HepG2 (cell line): ENCODE measurements around the gene JAK1. TPM values are rescaled to one million over a fixed set of nuclear protein-coding genes. Genes with fewer than 3 reads are reported as not detected.

Source experiments
- CBFB ChIP-seq: sonication (generic); formaldehyde crosslinking; IDR thresholded peaks from 2 replicates; pipeline ENCODE4 v1.4.0; 2020; ENCODE audit warnings: missing genetic modification reagents
- CCAR2 ChIP-seq: fragments of 200-400 bp; formaldehyde crosslinking; optimal IDR thresholded peaks from 2 replicates; pipeline ENCODE3; 2018; ENCODE audit warnings: low read depth, mild to moderate bottlenecking, low read length, moderate library complexity
- DNMT3B ChIP-seq: conservative IDR thresholded peaks from 2 replicates; pipeline ENCODE4 v1.6.1; 2016; ENCODE audit warnings: missing biosample characterization, control low read depth
- HMG20B ChIP-seq: conservative IDR thresholded peaks from 2 replicates; pipeline ENCODE4 v1.6.1; 2016; ENCODE audit warnings: missing genetic modification reagents, missing compliant biosample characterization
- JUN ChIP-seq: sonication (generic); formaldehyde crosslinking; IDR thresholded peaks from 2 replicates; pipeline ENCODE4 v1.4.0; 2020; ENCODE audit warnings: mild to moderate bottlenecking, missing genetic modification reagents
- SMC3 ChIP-seq: IDR thresholded peaks from 2 replicates; pipeline ENCODE4 v1.6.1; 2011; ENCODE audit warnings: low read length, improper control_type of control experiment
- SRY ChIP-seq: sonication (generic); formaldehyde crosslinking; IDR thresholded peaks from 2 replicates; pipeline ENCODE4 v1.8.0; 2022; ENCODE audit warnings: mild to moderate bottlenecking, missing genetic modification reagents
- TP53 ChIP-seq: sonication (generic); formaldehyde crosslinking; conservative IDR thresholded peaks from 2 replicates; pipeline ENCODE4 v1.4.0; 2020; ENCODE audit warnings: missing genetic modification reagents
- ZBTB42 ChIP-seq: sonication (generic); formaldehyde crosslinking; IDR thresholded peaks from 2 replicates; pipeline ENCODE4 v1.5.0; 2020; ENCODE audit warnings: mild to moderate bottlenecking, missing genetic modification reagents
- ZBTB8A ChIP-seq: sonication (generic); formaldehyde crosslinking; IDR thresholded peaks from 2 replicates; pipeline ENCODE4 v1.4.0; 2020; ENCODE audit warnings: mild to moderate bottlenecking, low read depth, missing genetic modification reagents, borderline replicate concordance
- ZNF10 ChIP-seq: sonication (generic); formaldehyde crosslinking; IDR thresholded peaks from 2 replicates; pipeline ENCODE4 v1.4.0; 2020; ENCODE audit warnings: mild to moderate bottlenecking, low read depth, missing genetic modification reagents, borderline replicate concordance
- ZNF121 ChIP-seq: sonication (generic); formaldehyde crosslinking; IDR thresholded peaks from 2 replicates; pipeline ENCODE4 v1.5.0; 2020; ENCODE audit warnings: mild to moderate bottlenecking, missing genetic modification reagents
- ZNF282 ChIP-seq: fragments of 450-650 bp; IDR thresholded peaks from 2 replicates; pipeline ENCODE4 v1.6.1; 2018; ENCODE audit not compliant: partially characterized antibody
- polyA plus RNA-seq, 8 experiments: library from polyadenylated mRNA; depleted of rRNA in 3 of 8; stranded (reverse) in 7 of 8; unstranded in 1 of 8; fragments of >200 nt; fragmentation: Illumina TruSeq in 4 of 8; extraction: Trizol in 4 of 8; gene quantifications; 2 replicates each; pipeline versions ENCODE4 v1.2.1 to v1.2.3, GENCODE V29; 2011 to 2016; ENCODE audit warnings: low read depth in 4 of 8, missing spikeins in 1 of 8, mixed read lengths in 1 of 8; ENCODE audit not compliant: insufficient read depth in 1 of 8
- total RNA-seq, 5 experiments: library from RNA; depleted of rRNA; stranded (reverse); fragments of >200 nt; fragmentation: Illumina TruSeq; extraction: Trizol; gene quantifications; 2 replicates each; pipeline ENCODE4 v1.2.3, GENCODE V29; 2016; ENCODE audit warnings: low read depth in 1 of 5
- TF ChIP-seq, protein P1 (sequence below): sonication (generic); formaldehyde crosslinking; conservative IDR thresholded peaks from 2 replicates; pipeline ENCODE4 v1.8.0; 2022; ENCODE audit warnings: low read depth, missing genetic modification reagents
- TF ChIP-seq, protein P2 (sequence below), 2 experiments: fragments of 450-650 bp in 1 of 2; sonication (generic) in 1 of 2; formaldehyde crosslinking in 1 of 2; IDR thresholded peaks; 2 replicates each; pipeline versions ENCODE4 v1.6.1 to v1.8.0; 2016 to 2022; ENCODE audit warnings: antibody characterized with exemption in 1 of 2, mild to moderate bottlenecking in 1 of 2, missing genetic modification reagents in 1 of 2
- TF ChIP-seq, protein P3 (sequence below): sonication (generic); formaldehyde crosslinking; IDR thresholded peaks from 2 replicates; pipeline ENCODE4 v1.5.0; 2020; ENCODE audit warnings: missing genetic modification reagents

JAK1 gene
- total and polyA plus RNA-seq, 2 of the 13 experiments (the other 11 are each of a cell fraction or from before 2014, with no cell fraction given): 23.9 to 42.4 TPM

DNA sequence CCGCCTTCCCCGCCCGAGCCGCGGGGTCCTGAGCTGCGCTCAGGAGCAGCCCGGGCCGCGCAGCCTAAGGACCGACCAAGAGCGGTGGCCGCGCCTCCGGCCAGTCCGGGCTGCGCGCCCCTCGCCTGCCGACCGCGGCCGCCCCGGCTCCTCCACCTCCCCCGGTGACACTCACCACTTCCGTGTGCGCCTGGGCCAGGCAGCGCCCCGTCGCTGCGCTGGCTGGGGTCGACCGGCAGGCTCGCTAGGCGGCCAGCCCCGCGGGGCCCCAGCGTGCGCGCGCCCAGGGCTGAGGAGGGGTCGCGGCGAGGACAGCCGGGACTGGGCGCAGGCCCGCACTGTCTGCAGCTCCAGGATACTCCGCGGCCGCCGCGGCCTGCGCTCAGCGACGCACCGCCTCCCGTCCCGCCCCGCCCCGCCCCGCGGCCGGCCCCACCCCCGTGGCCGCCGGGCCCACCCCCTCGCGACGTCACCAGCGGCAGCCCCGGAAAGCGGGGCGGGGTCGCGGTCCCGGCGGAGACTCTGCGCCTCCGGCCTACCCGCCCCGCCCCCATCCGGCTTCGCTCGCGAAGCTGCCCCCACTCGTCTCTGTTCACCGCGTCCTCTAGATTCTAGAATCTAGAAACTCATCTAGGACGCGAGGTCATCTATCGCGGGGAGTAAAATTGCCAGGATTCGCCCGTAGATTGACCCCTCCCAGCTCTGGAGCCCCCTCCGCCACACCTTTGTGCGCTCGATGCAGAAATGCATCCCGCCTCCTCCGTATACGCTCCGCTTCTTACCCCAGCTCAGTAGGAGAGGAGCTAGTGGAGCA lies at the start of gene JAK1 (continued):
- TF ChIP-seq, protein P1, sequence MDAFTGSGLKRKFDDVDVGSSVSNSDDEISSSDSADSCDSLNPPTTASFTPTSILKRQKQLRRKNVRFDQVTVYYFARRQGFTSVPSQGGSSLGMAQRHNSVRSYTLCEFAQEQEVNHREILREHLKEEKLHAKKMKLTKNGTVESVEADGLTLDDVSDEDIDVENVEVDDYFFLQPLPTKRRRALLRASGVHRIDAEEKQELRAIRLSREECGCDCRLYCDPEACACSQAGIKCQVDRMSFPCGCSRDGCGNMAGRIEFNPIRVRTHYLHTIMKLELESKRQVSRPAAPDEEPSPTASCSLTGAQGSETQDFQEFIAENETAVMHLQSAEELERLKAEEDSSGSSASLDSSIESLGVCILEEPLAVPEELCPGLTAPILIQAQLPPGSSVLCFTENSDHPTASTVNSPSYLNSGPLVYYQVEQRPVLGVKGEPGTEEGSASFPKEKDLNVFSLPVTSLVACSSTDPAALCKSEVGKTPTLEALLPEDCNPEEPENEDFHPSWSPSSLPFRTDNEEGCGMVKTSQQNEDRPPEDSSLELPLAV (CRISPR knock-in tag): no peak
- TF ChIP-seq ZBTB42 (CRISPR knock-in tag) (0 out of 2 replicates have a peak, but pooled peaks have one; percentile 38), SMC3 (no peak), TP53 (CRISPR knock-in tag) (no peak), ZBTB8A (CRISPR knock-in tag) (no peak), ZNF121 (CRISPR knock-in tag) (no peak), HMG20B (CRISPR knock-in tag) (no peak), CBFB (CRISPR knock-in tag) (no peak), JUN (CRISPR knock-in tag) (no peak), ZNF282 (no peak), SRY (CRISPR knock-in tag) (peak; percentile 12; the same call in 1 of the 2 replicates), DNMT3B (CRISPR knock-in tag) (no peak), ZNF10 (no peak), CCAR2 (no peak)
- TF ChIP-seq, protein P2, sequence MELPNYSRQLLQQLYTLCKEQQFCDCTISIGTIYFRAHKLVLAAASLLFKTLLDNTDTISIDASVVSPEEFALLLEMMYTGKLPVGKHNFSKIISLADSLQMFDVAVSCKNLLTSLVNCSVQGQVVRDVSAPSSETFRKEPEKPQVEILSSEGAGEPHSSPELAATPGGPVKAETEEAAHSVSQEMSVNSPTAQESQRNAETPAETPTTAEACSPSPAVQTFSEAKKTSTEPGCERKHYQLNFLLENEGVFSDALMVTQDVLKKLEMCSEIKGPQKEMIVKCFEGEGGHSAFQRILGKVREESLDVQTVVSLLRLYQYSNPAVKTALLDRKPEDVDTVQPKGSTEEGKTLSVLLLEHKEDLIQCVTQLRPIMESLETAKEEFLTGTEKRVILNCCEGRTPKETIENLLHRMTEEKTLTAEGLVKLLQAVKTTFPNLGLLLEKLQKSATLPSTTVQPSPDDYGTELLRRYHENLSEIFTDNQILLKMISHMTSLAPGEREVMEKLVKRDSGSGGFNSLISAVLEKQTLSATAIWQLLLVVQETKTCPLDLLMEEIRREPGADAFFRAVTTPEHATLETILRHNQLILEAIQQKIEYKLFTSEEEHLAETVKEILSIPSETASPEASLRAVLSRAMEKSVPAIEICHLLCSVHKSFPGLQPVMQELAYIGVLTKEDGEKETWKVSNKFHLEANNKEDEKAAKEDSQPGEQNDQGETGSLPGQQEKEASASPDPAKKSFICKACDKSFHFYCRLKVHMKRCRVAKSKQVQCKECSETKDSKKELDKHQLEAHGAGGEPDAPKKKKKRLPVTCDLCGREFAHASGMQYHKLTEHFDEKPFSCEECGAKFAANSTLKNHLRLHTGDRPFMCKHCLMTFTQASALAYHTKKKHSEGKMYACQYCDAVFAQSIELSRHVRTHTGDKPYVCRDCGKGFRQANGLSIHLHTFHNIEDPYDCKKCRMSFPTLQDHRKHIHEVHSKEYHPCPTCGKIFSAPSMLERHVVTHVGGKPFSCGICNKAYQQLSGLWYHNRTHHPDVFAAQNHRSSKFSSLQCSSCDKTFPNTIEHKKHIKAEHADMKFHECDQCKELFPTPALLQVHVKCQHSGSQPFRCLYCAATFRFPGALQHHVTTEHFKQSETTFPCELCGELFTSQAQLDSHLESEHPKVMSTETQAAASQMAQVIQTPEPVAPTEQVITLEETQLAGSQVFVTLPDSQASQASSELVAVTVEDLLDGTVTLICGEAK (IDR thresholded peaks at IDR 0.05): no peak
- TF ChIP-seq, protein P2 (CRISPR knock-in tag; IDR thresholded peaks at IDR 0.05): no peak
- TF ChIP-seq, protein P3, sequence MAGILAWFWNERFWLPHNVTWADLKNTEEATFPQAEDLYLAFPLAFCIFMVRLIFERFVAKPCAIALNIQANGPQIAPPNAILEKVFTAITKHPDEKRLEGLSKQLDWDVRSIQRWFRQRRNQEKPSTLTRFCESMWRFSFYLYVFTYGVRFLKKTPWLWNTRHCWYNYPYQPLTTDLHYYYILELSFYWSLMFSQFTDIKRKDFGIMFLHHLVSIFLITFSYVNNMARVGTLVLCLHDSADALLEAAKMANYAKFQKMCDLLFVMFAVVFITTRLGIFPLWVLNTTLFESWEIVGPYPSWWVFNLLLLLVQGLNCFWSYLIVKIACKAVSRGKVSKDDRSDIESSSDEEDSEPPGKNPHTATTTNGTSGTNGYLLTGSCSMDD (CRISPR knock-in tag): no peak
